ENCODE results near the gene GTF2A1. TPM values are rescaled to one million over a fixed set of nuclear protein-coding genes. Genes with fewer than 3 reads are reported as not detected.

Gene GTF2A1
- total RNA-seq, 4 donors from 2014 or later = 12.5 to 28.9 (median 18.6) TPM

- Histone ChIP-seq H3K27me3 (no peaks in the 10 kb centered on the region), H3K9me3 (no peaks in the 10 kb centered on the region), H3K36me3 (peaks cover 0 to 57% (median 0%) of the 10 kb centered on the region in 3 donors), H3K4me1 (peaks cover 0 to 7% (median 1%) of the 10 kb centered on the region in 4 donors), H3K27ac (no peak overlapping the region), H3K4me3 (no peak overlapping the region)
- DNase-seq = no peak
- no peak for TF ChIP-seq POLR2A (IDR thresholded peaks at IDR 0.05)
- TF ChIP-seq, protein P1, sequence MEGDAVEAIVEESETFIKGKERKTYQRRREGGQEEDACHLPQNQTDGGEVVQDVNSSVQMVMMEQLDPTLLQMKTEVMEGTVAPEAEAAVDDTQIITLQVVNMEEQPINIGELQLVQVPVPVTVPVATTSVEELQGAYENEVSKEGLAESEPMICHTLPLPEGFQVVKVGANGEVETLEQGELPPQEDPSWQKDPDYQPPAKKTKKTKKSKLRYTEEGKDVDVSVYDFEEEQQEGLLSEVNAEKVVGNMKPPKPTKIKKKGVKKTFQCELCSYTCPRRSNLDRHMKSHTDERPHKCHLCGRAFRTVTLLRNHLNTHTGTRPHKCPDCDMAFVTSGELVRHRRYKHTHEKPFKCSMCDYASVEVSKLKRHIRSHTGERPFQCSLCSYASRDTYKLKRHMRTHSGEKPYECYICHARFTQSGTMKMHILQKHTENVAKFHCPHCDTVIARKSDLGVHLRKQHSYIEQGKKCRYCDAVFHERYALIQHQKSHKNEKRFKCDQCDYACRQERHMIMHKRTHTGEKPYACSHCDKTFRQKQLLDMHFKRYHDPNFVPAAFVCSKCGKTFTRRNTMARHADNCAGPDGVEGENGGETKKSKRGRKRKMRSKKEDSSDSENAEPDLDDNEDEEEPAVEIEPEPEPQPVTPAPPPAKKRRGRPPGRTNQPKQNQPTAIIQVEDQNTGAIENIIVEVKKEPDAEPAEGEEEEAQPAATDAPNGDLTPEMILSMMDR (IDR thresholded peaks at IDR 0.05) = no peak
These were observed 20.7 kb downstream of the GTF2A1 start for GRCh38 chr14:81200054-81200453.

DNA sequence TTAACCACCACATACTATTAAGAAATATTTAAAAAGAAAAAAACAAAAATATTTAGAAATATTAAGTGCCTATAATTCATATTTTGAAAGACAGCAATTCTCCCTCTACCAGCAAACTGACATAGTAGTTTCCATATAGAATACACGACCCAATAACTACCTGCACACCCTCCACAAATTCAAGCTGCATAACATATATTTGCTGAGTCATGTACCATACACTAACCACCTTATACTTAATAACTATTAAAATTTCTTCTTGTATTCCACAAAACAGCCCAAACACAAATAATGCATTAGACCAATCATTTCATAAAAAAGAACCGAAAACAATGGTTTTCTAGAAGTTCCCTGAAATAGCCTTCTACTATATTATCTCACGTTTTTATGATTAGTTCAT, 21.7 kb downstream of the GTF2A1 start:
- no peak for DNase-seq
- H3K36me3 ChIP-seq = peaks cover 0 to 65% (median 0%) of the 10 kb centered on the region in 3 donors
- no peaks in the 10 kb centered on the region for H3K9me3 ChIP-seq
- TF ChIP-seq, protein P1 (IDR thresholded peaks at IDR 0.05) = no peak
- no peak for TF ChIP-seq POLR2A (IDR thresholded peaks at IDR 0.05)
- no peak overlapping the region for H3K4me3 ChIP-seq
- no peaks in the 10 kb centered on the region for H3K27me3 ChIP-seq
- H3K27ac ChIP-seq = no peak overlapping the region
- peaks cover 0 to 7% (median 1%) of the 10 kb centered on the region in 4 donors for H3K4me1 ChIP-seq

DNA sequence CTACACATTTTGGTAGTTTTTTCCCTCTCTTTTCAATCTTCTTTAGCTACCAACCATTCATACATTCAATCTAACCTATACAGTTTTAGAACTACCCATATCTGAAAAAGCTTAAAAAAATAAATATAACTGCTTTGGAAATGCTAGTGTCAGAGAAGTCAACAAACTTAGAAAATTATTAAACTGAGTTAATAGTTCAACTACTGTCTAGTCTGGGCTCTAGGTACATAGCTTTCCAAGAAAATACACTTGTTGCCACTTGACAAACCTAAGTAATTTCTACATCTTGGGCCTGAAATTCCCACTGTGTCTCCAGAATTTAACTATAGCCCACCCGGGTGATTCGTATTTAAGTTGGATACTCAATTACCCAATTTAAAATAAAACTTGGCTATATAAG, 22.1 kb downstream of the GTF2A1 start:
- TF ChIP-seq POLR2A (IDR thresholded peaks at IDR 0.05) = no peak
- TF ChIP-seq, protein P1 (IDR thresholded peaks at IDR 0.05) = no peak
- peaks cover 0 to 7% (median 1%) of the 10 kb centered on the region in 4 donors for H3K4me1 ChIP-seq
- no peak overlapping the region for H3K27ac ChIP-seq
- no peaks in the 10 kb centered on the region for H3K27me3 ChIP-seq
- DNase-seq = no peak
- no peaks in the 10 kb centered on the region for H3K9me3 ChIP-seq
- H3K36me3 ChIP-seq = peaks cover 0 to 70% (median 0%) of the 10 kb centered on the region in 3 donors
- no peak overlapping the region for H3K4me3 ChIP-seq

GRCh38 chr14:81193924-81194633, 26.7 kb downstream of the GTF2A1 start:
- Histone ChIP-seq H3K27me3 (no peaks in the 10 kb centered on the region), H3K4me3 (no peak overlapping the region), H3K36me3 (peaks cover 0 to 76% (median 0%) of the 10 kb centered on the region in 3 donors), H3K9me3 (no peaks in the 10 kb centered on the region), H3K27ac (no peak overlapping the region), H3K4me1 (peaks cover 0 to 2% (median 0%) of the 10 kb centered on the region in 4 donors)
- no peak for TF ChIP-seq POLR2A (IDR thresholded peaks at IDR 0.05)
- TF ChIP-seq, protein P1 (IDR thresholded peaks at IDR 0.05) = no peak
- DNase-seq = no peak

DNA sequence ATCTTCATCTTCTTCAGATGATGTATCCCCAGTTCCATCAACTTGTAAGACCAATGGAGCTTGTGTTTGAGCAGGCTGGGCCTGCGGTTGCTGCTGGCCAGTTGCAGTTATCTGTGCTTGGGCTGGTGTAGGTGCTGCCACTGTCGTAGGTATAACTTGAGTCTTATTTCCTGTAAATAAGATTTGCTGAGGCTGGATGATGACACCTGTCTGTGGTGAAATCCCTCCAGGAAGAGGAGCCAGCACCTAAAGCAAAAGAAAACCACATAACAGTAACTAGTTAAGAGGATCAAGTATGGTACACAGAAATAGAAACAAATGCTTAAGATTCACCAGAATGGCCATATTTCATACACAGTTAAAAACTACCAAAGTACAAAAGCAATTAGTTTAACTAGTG, 28.2 kb downstream of the GTF2A1 start:
- H3K36me3 ChIP-seq = peaks cover 0 to 83% (median 0%) of the 10 kb centered on the region in 3 donors

More for the DNA sequence above, 28.2 kb downstream of the GTF2A1 start:
- Histone ChIP-seq H3K27me3 (no peaks in the 10 kb centered on the region), H3K4me1 (peaks cover 0 to 2% (median 0%) of the 10 kb centered on the region in 4 donors), H3K9me3 (no peaks in the 10 kb centered on the region), H3K4me3 (no peak overlapping the region), H3K27ac (no peak overlapping the region)
- TF ChIP-seq, protein P1 (IDR thresholded peaks at IDR 0.05) = no peak
- no peak for TF ChIP-seq POLR2A (IDR thresholded peaks at IDR 0.05)
- no peak for DNase-seq
